ENCODE measurements around the gene TMEM240. TPM values are rescaled to one million over a fixed set of nuclear protein-coding genes. Genes with fewer than 3 reads are reported as not detected.
A peak's percentile ranks its signal among the peaks of the same experiment; 100 is the strongest.

TMEM240 gene
- total RNA-seq, 2 experiments from 2014 or later: 0.75 to 1.5 TPM

DNA sequence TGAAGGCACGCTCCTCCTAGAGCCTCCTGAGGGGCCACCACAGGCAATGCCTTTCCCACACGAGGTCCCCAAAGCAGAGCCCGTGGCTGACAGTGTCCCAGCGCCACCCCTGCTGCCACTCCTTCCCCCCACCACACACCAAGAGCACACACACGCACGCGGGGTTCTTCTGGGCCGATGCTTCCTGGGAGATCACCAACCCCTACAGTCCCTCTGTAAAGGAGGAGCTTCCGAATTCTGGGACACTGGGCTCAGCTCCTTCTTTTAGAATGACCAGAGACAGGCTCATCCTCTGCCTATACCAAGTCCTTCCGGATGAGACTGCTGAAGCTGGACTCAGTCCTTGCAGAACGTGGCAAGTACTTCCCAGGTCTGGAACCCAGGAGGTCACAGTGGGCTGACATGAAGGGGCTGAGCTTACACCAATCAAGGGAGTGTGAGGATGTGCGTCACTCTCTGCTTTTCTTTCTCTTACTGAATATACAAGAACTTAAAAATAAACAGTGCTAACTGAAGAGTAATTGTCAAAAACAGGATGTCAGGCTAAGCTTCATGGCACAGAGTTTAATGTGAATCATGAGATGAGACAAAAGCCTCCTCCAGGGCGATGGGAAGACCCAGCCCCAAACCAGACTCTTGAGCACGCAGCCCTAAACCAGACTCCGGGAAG, 21.5 kb upstream of the TMEM240 start:
- TF ChIP-seq, protein P1, sequence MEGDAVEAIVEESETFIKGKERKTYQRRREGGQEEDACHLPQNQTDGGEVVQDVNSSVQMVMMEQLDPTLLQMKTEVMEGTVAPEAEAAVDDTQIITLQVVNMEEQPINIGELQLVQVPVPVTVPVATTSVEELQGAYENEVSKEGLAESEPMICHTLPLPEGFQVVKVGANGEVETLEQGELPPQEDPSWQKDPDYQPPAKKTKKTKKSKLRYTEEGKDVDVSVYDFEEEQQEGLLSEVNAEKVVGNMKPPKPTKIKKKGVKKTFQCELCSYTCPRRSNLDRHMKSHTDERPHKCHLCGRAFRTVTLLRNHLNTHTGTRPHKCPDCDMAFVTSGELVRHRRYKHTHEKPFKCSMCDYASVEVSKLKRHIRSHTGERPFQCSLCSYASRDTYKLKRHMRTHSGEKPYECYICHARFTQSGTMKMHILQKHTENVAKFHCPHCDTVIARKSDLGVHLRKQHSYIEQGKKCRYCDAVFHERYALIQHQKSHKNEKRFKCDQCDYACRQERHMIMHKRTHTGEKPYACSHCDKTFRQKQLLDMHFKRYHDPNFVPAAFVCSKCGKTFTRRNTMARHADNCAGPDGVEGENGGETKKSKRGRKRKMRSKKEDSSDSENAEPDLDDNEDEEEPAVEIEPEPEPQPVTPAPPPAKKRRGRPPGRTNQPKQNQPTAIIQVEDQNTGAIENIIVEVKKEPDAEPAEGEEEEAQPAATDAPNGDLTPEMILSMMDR (IDR thresholded peaks at IDR 0.05): no peak
- H3K27ac Mint-ChIP-seq: peak overlapping the region; percentile 44
- Histone ChIP-seq H3K4me3 (ENCODE audit: low read length) (no peak overlapping the region), H3K27ac (ENCODE audit: low read depth in 1 of 2, low read length in 2 of 2) (no peak overlapping the region), H3K9me3 (ENCODE audit: control insufficient read depth in 1 of 2, insufficient read depth in 1 of 2, low read length in 2 of 2) (no peaks in the 10 kb centered on the region), H3K27me3 (ENCODE audit: control insufficient read depth in 1 of 2, insufficient read depth in 2 of 2, low read length in 2 of 2) (no peaks in the 10 kb centered on the region), H3K4me1 (ENCODE audit: insufficient read depth, low read length) (peaks cover 9% of the 10 kb centered on the region), H3K36me3 (ENCODE audit: insufficient read depth, low read length) (peaks cover 54% of the 10 kb centered on the region)
- no peak for DNase-seq
- ChIA-PET POLR2A (no interaction called here), CTCF (no interaction called here)
- H3K36me3 Mint-ChIP-seq (ENCODE audit: low read depth): peaks cover 69% of the 10 kb centered on the region
- H3K27me3 Mint-ChIP-seq: no peaks in the 10 kb centered on the region
- H3K4me1 Mint-ChIP-seq (ENCODE audit: low read depth): peaks cover 20% of the 10 kb centered on the region
- intact Hi-C loops (cut with DNase I, micrococcal nuclease): no loop called here
- H3K4me3 Mint-ChIP-seq: no peak overlapping the region
- no peak for ATAC-seq (ENCODE audit: poor library complexity)
- H3K9me3 Mint-ChIP-seq: no peaks in the 10 kb centered on the region

DNA sequence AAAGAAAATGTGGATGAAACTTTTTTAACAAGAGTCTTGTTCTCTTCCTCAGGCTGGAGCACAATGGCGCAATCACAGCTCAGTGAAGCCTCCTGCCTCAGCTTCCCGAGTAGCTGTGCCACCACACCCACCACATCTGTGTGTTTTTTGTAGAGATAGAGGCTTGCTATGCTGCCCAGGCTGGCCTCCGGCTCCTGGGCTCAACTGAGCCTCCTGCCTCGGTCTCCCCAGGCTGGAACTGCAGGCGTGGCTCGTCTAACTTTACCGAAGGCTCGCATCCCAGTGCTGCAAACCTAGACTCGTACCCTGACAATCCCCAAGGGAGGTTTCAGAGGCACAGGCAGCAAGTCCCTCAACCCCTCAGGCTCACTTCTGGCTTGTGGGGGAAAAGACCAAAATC, 19.8 kb upstream of the TMEM240 start:
- H3K27me3 Mint-ChIP-seq: no peaks in the 10 kb centered on the region
- Histone ChIP-seq H3K4me3 (ENCODE audit: low read length) (no peak overlapping the region), H3K36me3 (ENCODE audit: insufficient read depth, low read length) (peaks cover 44% of the 10 kb centered on the region), H3K9me3 (ENCODE audit: control insufficient read depth in 1 of 2, insufficient read depth in 1 of 2, low read length in 2 of 2) (no peaks in the 10 kb centered on the region), H3K27me3 (ENCODE audit: control insufficient read depth in 1 of 2, insufficient read depth in 2 of 2, low read length in 2 of 2) (no peaks in the 10 kb centered on the region), H3K27ac (ENCODE audit: low read depth in 1 of 2, low read length in 2 of 2) (no peak overlapping the region), H3K4me1 (ENCODE audit: insufficient read depth, low read length) (no peaks in the 10 kb centered on the region)
- H3K4me3 Mint-ChIP-seq: no peak overlapping the region
- CTCF ChIA-PET: no interaction called here
- no peak overlapping the region for H3K27ac Mint-ChIP-seq
- H3K4me1 Mint-ChIP-seq (ENCODE audit: low read depth): peaks cover 13% of the 10 kb centered on the region
- intact Hi-C loops (cut with DNase I, micrococcal nuclease): no loop called here
- no peaks in the 10 kb centered on the region for H3K9me3 Mint-ChIP-seq
- H3K36me3 Mint-ChIP-seq (ENCODE audit: low read depth): peaks cover 56% of the 10 kb centered on the region
- POLR2A ChIA-PET: interaction anchor here (0.5 kb wide), 1 partner anchor 565 kb away, joined by 3 read pairs; no protein-coding TSS in a partner anchor
- TF ChIP-seq, protein P1 (IDR thresholded peaks at IDR 0.05): no peak
- ATAC-seq (ENCODE audit: poor library complexity) (no peak), DNase-seq (no peak)

DNA sequence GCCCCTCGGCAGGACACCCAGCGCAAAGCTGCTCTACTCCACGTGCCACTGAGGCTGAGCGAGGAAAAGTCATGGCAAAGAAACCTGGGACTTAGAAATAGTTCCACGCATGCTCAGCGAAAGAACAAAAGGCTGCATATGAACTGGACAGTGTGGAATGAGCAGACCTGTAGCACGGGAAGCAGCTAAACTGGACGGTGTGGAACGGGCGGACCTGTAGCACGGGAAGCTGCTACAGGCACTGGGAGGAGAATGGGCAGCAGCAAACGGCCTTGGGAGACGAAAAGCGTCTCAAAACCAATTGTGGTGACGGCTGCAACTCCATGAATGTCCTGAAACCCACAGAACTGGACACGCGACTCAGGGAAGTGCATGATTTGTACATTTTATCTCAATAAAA, 18.6 kb upstream of the TMEM240 start:
- DNase-seq (no peak), ATAC-seq (ENCODE audit: poor library complexity) (no peak)
- peak overlapping the region; percentile 49 for H3K27ac Mint-ChIP-seq
- Histone ChIP-seq H3K36me3 (ENCODE audit: insufficient read depth, low read length) (peaks cover 36% of the 10 kb centered on the region), H3K9me3 (ENCODE audit: control insufficient read depth in 1 of 2, insufficient read depth in 1 of 2, low read length in 2 of 2) (no peaks in the 10 kb centered on the region), H3K27ac (ENCODE audit: low read depth in 1 of 2, low read length in 2 of 2) (no peak overlapping the region), H3K27me3 (ENCODE audit: control insufficient read depth in 1 of 2, insufficient read depth in 2 of 2, low read length in 2 of 2) (no peaks in the 10 kb centered on the region), H3K4me1 (ENCODE audit: insufficient read depth, low read length) (no peaks in the 10 kb centered on the region), H3K4me3 (ENCODE audit: low read length) (no peak overlapping the region)
- peaks cover 3% of the 10 kb centered on the region for H3K4me1 Mint-ChIP-seq (ENCODE audit: low read depth)
- ChIA-PET CTCF (no interaction called here), POLR2A (interaction anchor here (0.9 kb wide), 1 partner anchor 9 kb away, joined by 3 read pairs; no protein-coding TSS in a partner anchor)
- no peak overlapping the region for H3K4me3 Mint-ChIP-seq
- H3K27me3 Mint-ChIP-seq: no peaks in the 10 kb centered on the region
- intact Hi-C loops (cut with DNase I, micrococcal nuclease): no loop called here
- H3K9me3 Mint-ChIP-seq: no peaks in the 10 kb centered on the region
- TF ChIP-seq, protein P1 (IDR thresholded peaks at IDR 0.05): no peak
- H3K36me3 Mint-ChIP-seq (ENCODE audit: low read depth): peaks cover 45% of the 10 kb centered on the region
